ENCODE results near the gene CLIC4.

GRCh38 chr1:24742090-24742938 lies 2.9 kb upstream of the CLIC4 start:
- TF ChIP-seq CTCF (IDR thresholded peaks at IDR 0.05) (no peak), POLR2A (IDR thresholded peaks at IDR 0.05) (no peak)

All from tibial nerve (tissue), 3 donors.